HG02798 (cell line): ENCODE results near the gene MS4A13.
"Not testable (repeated sequence)": the region's sequence is repeated elsewhere in the genome, so short reads cannot be mapped to it uniquely, and the experiment has no call there.

Source experiments
- ATAC-seq: cut with Tn5 transposase; IDR thresholded peaks from one replicate; pipeline ENCODE4 v1.9.1; 2021; ENCODE audit warnings: mild to moderate bottlenecking; ENCODE audit not compliant: unreplicated experiment, poor library complexity

Gene MS4A13

GRCh38 chr11:60528934-60529333, 13.7 kb downstream of the MS4A13 start:
- peak; percentile 59 for ATAC-seq

- no peak for ATAC-seq
These were observed 15.4 kb downstream of the MS4A13 start for GRCh38 chr11:60530454-60531100.

GRCh38 chr11:60532383-60532782, 17.2 kb downstream of the MS4A13 start:
- ATAC-seq = not testable (repeated sequence)

- ATAC-seq = not testable (repeated sequence)
These were observed 23.4 kb downstream of the MS4A13 start for GRCh38 chr11:60538627-60539026.

- no peak for ATAC-seq
These were observed 28.9 kb downstream of the MS4A13 start for GRCh38 chr11:60544077-60544476.

- ATAC-seq = no peak
These were observed 46.1 kb downstream of the MS4A13 start for GRCh38 chr11:60561254-60561653.

GRCh38 chr11:60563553-60564235, 48.5 kb downstream of the MS4A13 start:
- peak; percentile 76 for ATAC-seq

- no peak for ATAC-seq
These were observed 51.6 kb downstream of the MS4A13 start for GRCh38 chr11:60566776-60567175.

- ATAC-seq = peak; percentile 47
These were observed 55.8 kb downstream of the MS4A13 start for GRCh38 chr11:60570970-60571369.

- ATAC-seq = no peak
These were observed 74.4 kb downstream of the MS4A13 start for GRCh38 chr11:60589611-60590010.
